ENCODE measurements around the gene MFN2. TPM values are rescaled to one million over a fixed set of nuclear protein-coding genes. Genes with fewer than 3 reads are reported as not detected.

Gene MFN2
- total RNA-seq, 4 donors from 2014 or later = 53.8 to 71.6 (median 58.7) TPM

DNA sequence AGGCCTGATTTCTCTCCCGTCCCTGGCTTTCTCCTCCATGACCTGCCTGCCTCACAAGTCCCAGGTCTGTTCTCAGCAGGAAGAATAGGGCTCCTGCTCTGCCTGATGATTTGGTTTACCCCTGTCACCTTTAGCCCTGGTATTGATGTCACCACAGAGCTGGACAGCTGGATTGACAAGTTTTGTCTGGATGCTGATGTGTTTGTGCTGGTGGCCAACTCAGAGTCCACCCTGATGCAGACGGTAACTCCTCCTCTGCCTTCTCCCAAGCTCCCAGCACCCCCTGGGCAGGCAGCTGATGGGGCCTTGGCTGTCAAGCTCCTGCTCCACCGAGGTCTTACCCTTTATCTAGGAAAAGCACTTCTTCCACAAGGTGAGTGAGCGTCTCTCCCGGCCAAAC lies 18.4 kb downstream of the MFN2 start:
- H3K27ac ChIP-seq = no peak overlapping the region

DNA sequence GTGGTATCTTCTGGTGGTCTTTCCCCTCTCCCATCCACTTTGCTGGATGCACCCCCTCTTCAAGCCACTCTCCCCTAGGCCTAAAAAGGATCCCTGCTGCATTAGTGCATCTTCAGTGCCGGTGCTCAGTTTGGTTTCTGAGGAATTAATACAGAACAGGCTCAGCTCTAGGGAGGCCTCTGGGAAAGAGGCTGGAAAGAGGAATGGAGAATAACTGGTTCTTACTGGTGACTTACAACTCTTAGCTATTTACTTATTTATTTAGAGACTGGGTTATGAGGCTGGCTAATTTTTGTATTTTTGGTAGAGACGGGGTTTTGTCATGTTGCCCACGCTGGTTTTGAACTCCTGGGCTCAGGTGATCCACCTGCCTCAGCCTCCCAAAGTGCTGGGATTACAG lies 19.0 kb downstream of the MFN2 start:
- Histone ChIP-seq H3K27me3 (no peaks in the 10 kb centered on the region), H3K4me1 (no peaks in the 10 kb centered on the region), H3K9me3 (no peaks in the 10 kb centered on the region), H3K4me3 (no peak overlapping the region), H3K36me3 (peaks cover 0 to 100% (median 20%) of the 10 kb centered on the region in 3 donors), H3K27ac (no peak overlapping the region)
- TF ChIP-seq EP300 (IDR thresholded peaks at IDR 0.05) = no peak
- no peak for TF ChIP-seq POLR2A (IDR thresholded peaks at IDR 0.05)
- TF ChIP-seq, protein P1, sequence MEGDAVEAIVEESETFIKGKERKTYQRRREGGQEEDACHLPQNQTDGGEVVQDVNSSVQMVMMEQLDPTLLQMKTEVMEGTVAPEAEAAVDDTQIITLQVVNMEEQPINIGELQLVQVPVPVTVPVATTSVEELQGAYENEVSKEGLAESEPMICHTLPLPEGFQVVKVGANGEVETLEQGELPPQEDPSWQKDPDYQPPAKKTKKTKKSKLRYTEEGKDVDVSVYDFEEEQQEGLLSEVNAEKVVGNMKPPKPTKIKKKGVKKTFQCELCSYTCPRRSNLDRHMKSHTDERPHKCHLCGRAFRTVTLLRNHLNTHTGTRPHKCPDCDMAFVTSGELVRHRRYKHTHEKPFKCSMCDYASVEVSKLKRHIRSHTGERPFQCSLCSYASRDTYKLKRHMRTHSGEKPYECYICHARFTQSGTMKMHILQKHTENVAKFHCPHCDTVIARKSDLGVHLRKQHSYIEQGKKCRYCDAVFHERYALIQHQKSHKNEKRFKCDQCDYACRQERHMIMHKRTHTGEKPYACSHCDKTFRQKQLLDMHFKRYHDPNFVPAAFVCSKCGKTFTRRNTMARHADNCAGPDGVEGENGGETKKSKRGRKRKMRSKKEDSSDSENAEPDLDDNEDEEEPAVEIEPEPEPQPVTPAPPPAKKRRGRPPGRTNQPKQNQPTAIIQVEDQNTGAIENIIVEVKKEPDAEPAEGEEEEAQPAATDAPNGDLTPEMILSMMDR (IDR thresholded peaks at IDR 0.05) = no peak
- no peak for DNase-seq (ENCODE audit: low spot score in 2 of 2)
- 96 to 97% methylated on average over 3 of the region's 3 CpGs for WGBS, 2 donors

More for the DNA sequence above, 18.4 kb downstream of the MFN2 start:
- no peak for DNase-seq (ENCODE audit: low spot score in 2 of 2)
- WGBS, 2 donors = 86 to 98% methylated on average over 5 of the region's 5 CpGs
- Histone ChIP-seq H3K4me3 (no peak overlapping the region), H3K9me3 (no peaks in the 10 kb centered on the region), H3K27me3 (no peaks in the 10 kb centered on the region), H3K36me3 (peaks cover 2 to 100% (median 19%) of the 10 kb centered on the region in 3 donors), H3K4me1 (no peaks in the 10 kb centered on the region)
- TF ChIP-seq POLR2A (IDR thresholded peaks at IDR 0.05) = no peak
- TF ChIP-seq, protein P1 (IDR thresholded peaks at IDR 0.05) = no peak
- no peak for TF ChIP-seq EP300 (IDR thresholded peaks at IDR 0.05)

DNA sequence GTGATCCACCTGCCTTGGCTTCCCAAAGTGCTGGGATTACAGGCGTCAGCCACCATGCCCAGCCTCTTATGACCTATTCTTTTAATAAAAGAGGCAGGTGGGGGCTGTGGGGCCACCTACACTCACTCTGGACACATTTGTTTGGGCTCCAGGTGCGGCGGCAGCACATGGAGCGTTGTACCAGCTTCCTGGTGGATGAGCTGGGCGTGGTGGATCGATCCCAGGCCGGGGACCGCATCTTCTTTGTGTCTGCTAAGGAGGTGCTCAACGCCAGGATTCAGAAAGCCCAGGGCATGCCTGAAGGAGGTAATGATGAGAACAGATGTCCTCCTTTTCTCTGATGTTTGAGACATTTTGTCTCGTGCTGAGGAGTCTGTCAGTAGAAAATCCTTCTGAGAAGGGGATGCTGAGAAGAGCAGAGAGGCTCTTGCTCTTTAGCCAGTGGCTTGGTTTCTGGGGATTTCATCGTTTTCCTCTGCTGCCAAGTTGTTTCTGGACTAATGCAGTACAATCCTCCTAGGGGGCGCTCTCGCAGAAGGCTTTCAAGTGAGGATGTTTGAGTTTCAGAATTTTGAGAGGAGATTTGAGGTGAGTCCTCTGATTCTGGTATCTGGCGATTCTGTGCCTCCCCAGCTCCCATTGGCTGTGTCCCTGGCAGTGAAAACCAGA lies 21.1 kb downstream of the MFN2 start:
- TF ChIP-seq EP300 (IDR thresholded peaks at IDR 0.05) (no peak), POLR2A (IDR thresholded peaks at IDR 0.05) (no peak)
- TF ChIP-seq, protein P1 (IDR thresholded peaks at IDR 0.05) = peak; percentile 25 to 44 (median 29)
- DNase-seq (ENCODE audit: low spot score in 2 of 2) = peak in 1 of 2 donors; percentile 63
- Histone ChIP-seq H3K27ac (no peak overlapping the region), H3K36me3 (peaks cover 0 to 100% (median 33%) of the 10 kb centered on the region in 3 donors), H3K27me3 (no peaks in the 10 kb centered on the region), H3K9me3 (no peaks in the 10 kb centered on the region), H3K4me1 (no peaks in the 10 kb centered on the region), H3K4me3 (no peak overlapping the region)
- 77 to 79% methylated on average over 14 of the region's 14 CpGs for WGBS, 2 donors

DNA sequence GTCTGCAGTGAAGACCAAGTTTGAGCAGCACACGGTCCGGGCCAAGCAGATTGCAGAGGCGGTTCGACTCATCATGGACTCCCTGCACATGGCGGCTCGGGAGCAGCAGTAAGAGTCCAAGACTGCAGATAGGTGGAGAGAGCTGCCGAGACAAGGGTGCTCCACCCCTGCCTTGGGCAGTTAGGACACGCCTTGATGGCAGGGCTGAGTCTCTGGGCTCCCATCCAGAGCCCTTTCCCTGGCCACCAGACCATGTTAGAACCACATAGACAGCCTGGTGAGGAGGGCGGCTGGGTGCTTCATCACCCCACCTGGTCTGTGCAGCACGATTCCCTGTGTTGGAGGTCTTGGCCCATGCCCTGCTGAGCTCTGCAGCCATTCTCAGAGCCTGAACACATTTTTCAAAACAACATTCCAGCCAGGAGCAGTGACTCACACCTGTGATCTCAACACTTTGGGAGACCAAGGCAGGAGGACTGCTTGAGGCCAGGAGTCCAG lies 21.8 kb downstream of the MFN2 start:
- H3K27ac ChIP-seq = no peak overlapping the region
- no peak overlapping the region for H3K4me3 ChIP-seq
- TF ChIP-seq POLR2A (IDR thresholded peaks at IDR 0.05) (no peak), EP300 (IDR thresholded peaks at IDR 0.05) (no peak)
- TF ChIP-seq, protein P1 (IDR thresholded peaks at IDR 0.05) = peak in 1 of 5 experiments; percentile 0
- no peaks in the 10 kb centered on the region for H3K4me1 ChIP-seq
- H3K36me3 ChIP-seq = peaks cover 0 to 100% (median 37%) of the 10 kb centered on the region in 3 donors
- DNase-seq (ENCODE audit: low spot score in 2 of 2) = no peak
- H3K27me3 ChIP-seq = no peaks in the 10 kb centered on the region
- 84 to 95% methylated on average over 7 to 10 of the region's 10 CpGs for WGBS, 2 donors
- no peaks in the 10 kb centered on the region for H3K9me3 ChIP-seq

DNA sequence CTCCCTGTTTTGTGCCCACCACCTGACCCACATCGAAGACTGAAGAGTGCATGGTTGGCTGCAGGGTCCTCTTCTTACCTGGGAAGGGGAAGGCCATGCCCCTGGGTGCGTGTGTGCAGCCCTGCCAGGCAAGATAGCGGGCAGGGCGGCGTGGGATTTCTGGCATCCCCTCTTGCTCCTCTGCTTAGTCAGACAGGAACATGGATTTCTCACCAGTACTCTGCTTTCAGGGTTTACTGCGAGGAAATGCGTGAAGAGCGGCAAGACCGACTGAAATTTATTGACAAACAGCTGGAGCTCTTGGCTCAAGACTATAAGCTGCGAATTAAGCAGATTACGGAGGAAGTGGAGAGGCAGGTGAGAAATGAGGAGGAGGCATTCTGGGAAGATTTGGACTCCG lies 23.5 kb downstream of the MFN2 start:
- Histone ChIP-seq H3K4me1 (no peaks in the 10 kb centered on the region), H3K27ac (no peak overlapping the region), H3K4me3 (no peak overlapping the region), H3K9me3 (no peaks in the 10 kb centered on the region), H3K36me3 (peaks cover 0 to 98% (median 42%) of the 10 kb centered on the region in 3 donors), H3K27me3 (no peaks in the 10 kb centered on the region)
- 94 to 96% methylated on average over 12 of the region's 12 CpGs for WGBS, 2 donors
- TF ChIP-seq EP300 (IDR thresholded peaks at IDR 0.05) (no peak), POLR2A (IDR thresholded peaks at IDR 0.05) (no peak)
- TF ChIP-seq, protein P1 (IDR thresholded peaks at IDR 0.05) = no peak
- DNase-seq (ENCODE audit: low spot score in 2 of 2) = no peak
